Astrocyte of the cerebellum (primary cell): ENCODE results near the gene ERBB4.

Experiments used
- DNase-seq: peaks from one replicate; pipeline ENCODE4 v3.0.0-alpha.2; 2011; ENCODE audit warnings: low read depth
- H3K4me3 ChIP-seq: 2 replicates; pipeline ENCODE4 v1.5.1; 2011; ENCODE audit warnings: mild to moderate bottlenecking, low read depth, low read length, moderate library complexity
- CTCF ChIP-seq: IDR thresholded peaks from 2 replicates; pipeline ENCODE4 v1.5.1; 2012; ENCODE audit warnings: low read length, low read depth, moderate library complexity, mild to moderate bottlenecking; ENCODE audit errors: missing control alignments
- in situ Hi-C: cut with HindIII; loops from 2 replicates; pipeline ENCODE4 v1.10.0; 2017; ENCODE audit warnings: low sequenced_read_pairs

Gene ERBB4

GRCh38 chr2:211494536-211494935, 1044.1 kb downstream of the ERBB4 start:
- no peak overlapping the region for H3K4me3 ChIP-seq
- in situ Hi-C loops, result no loop called here
- DNase-seq, result no peak
- TF ChIP-seq CTCF, result no peak

GRCh38 chr2:211494085-211494484, 1044.5 kb downstream of the ERBB4 start:
- no peak for TF ChIP-seq CTCF
- in situ Hi-C loops, result no loop called here
- no peak for DNase-seq
- H3K4me3 ChIP-seq, result no peak overlapping the region

GRCh38 chr2:211487733-211488132, 1050.9 kb downstream of the ERBB4 start:
- in situ Hi-C loops, result no loop called here
- no peak for DNase-seq
- no peak for TF ChIP-seq CTCF
- no peak overlapping the region for H3K4me3 ChIP-seq

GRCh38 chr2:211479536-211480150, 1059.0 kb downstream of the ERBB4 start:
- TF ChIP-seq CTCF, result no peak
- H3K4me3 ChIP-seq, result no peak overlapping the region
- in situ Hi-C loops, result no loop called here
- no peak for DNase-seq

GRCh38 chr2:211477537-211478275, 1060.9 kb downstream of the ERBB4 start:
- TF ChIP-seq CTCF, result no peak
- H3K4me3 ChIP-seq, result no peak overlapping the region
- in situ Hi-C loops, result no loop called here
- no peak for DNase-seq

GRCh38 chr2:211473116-211473515, 1065.5 kb downstream of the ERBB4 start:
- no peak for TF ChIP-seq CTCF
- H3K4me3 ChIP-seq, result no peak overlapping the region
- DNase-seq, result no peak
- in situ Hi-C loops, result no loop called here
